GM12872 (cell line): Measurements from ENCODE around the gene BRAF.

Experiments
- CTCF ChIP-seq: IDR thresholded peaks from 3 replicates; pipeline ENCODE4 v1.5.1; 2011; ENCODE audit warnings: low read depth, mild to moderate bottlenecking, low read length, moderate library complexity; ENCODE audit not compliant: insufficient read depth

The BRAF gene

GRCh38 chr7:140924821-140925421, at the start of gene BRAF:
Gene BRAF, minus strand, starts transcription at chr7:140924929. Its CDS starts 226 bp downstream, at chr7:140924703.
- no peak for TF ChIP-seq CTCF

GRCh38 chr7:140972876-140973829, 48.4 kb upstream of the BRAF start:
- TF ChIP-seq CTCF: no peak

- no peak for TF ChIP-seq CTCF
Observed at GRCh38 chr7:140972344-140972743, 47.6 kb upstream of the BRAF start.

- TF ChIP-seq CTCF: no peak
Observed at GRCh38 chr7:140967438-140967837, 42.7 kb upstream of the BRAF start.

GRCh38 chr7:140966561-140967233, 42.0 kb upstream of the BRAF start:
- no peak for TF ChIP-seq CTCF

- TF ChIP-seq CTCF: no peak
Observed at GRCh38 chr7:140961117-140961516, 36.4 kb upstream of the BRAF start.

- TF ChIP-seq CTCF: no peak
Observed at GRCh38 chr7:140945940-140946339, 21.2 kb upstream of the BRAF start.
